GM21717 (cell line): ENCODE results near the gene RSL1D1.
A peak's percentile ranks its signal among the peaks of the same experiment; 100 is the strongest.

Source experiments
- ATAC-seq: cut with Tn5 transposase; IDR thresholded peaks from one replicate; pipeline ENCODE4 v1.9.1; 2021; ENCODE audit warnings: mild to moderate bottlenecking, moderate library complexity; ENCODE audit not compliant: unreplicated experiment

The RSL1D1 gene

DNA sequence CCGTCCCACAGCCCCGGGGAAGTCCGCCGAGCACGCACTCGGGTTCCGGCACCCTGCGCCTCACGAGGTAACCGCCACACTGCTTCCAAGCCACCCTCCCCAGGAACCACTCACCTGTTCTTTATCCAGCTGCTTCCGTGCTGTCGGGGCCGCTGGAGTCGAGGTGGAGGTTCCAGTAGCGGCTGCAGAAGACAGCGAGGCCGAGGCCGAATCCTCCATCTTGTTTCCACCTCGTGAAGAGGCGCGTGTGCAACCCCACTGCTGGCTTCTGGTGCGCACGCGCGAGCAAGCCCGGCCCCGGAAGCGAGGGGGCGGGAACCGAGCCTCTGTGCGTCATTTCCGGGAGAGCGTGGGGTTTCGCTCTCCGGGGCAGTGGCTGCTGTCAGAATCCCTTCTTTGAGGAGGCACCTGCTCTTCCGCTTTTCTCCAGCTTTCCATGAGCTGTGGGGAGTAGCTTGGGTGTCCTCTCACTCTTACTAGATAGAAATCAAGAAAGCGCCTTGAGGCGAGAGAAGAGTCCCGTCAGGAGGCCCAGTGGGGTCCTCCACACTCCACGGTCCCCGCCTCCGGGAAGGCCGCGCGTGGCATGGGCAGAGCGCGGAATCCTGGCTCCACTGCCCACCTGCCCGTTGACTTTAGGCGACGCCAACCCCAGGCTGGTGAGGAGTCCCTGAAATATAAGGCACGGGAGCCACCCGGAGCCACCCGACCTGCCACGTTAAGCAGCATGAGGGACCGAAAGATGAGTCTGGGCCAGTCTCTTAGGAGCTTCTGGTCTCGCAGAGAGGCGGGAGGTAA, at the start of gene RSL1D1:
Gene RSL1D1 (minus strand): TSS at position 249 of the 798 bp plus-strand sequence. CDS start 30 bp downstream, at position 219.
- peak; percentile 64 for ATAC-seq

DNA sequence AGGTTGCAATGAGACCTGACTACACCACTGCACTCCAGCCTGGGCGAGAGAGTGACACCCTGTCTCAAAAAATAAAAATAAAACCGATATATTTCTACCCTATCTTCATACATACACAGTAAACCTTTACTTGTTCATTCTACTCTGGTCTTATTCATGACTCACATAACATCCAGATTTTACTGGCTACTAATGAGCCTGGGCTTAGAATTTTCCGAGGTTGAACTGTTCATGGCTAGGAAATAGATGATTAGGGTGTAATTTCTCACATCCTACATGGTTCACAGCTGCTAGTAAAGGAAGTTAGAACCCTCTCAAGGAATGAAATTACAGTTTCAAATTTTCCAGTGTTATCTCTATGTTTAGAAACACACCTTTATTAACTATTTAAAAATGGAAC, 49.7 kb upstream of the RSL1D1 start:
- ATAC-seq, result no peak

- ATAC-seq, result no peak
These were observed 45.3 kb upstream of the RSL1D1 start for GRCh38 chr16:11896486-11897176.

DNA sequence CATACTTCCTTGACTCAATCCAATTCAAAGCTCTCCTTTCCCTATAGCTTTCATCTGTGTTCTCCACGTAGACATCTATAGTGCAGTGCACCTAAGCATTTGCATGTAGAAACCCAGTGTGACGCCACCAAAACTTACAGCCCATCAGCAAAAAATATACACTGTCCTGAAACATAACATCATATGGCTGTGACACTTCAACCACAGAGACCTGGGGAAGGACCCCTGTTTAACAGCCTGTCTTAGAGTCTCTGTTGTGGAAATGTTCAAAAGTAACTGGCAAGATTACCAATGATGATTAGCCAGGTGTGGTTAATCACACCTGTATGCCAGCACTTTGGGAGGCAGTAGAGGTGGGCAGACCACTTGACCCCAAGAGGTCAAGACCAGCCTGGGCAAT, 42.2 kb upstream of the RSL1D1 start:
- ATAC-seq, result no peak

- ATAC-seq, result no peak
These were observed 41.4 kb upstream of the RSL1D1 start for GRCh38 chr16:11892761-11893160.

DNA sequence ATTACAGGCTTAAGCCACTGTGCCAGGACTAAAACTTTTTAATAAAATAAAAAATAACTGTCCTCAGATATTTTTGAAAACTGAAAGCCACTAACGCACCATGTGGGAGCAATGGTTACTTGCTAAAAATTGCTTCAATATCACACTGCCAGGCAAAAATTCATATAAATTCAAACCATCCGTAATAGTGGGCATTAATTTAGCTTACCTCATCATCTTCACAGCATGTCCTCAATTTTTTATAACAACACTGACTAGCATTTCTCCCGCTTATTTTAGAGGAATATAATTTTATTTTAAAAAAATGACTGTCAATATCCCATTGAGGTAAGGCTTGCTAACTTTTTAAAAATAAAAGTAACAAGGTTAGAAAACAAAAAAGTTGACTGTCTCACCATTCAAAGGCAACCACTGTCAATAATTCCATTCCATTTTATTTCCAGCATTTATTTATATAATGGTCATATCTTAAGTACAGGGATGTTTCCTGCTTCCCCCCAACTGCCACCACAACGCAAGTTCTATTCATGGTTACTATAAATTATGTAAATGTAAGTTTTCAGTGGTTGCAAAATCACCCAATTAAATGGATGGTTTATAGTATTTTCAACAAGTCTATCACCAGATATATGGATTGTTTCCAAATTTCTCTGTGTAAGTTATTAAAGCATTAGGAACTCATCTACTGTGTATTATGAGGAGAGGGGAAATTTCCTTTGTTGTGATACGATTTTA, 39.1 kb upstream of the RSL1D1 start:
- no peak for ATAC-seq

- no peak for ATAC-seq
These were observed 35.5 kb upstream of the RSL1D1 start for GRCh38 chr16:11886881-11887280.

- ATAC-seq, result no peak
These were observed 32.7 kb upstream of the RSL1D1 start for GRCh38 chr16:11884035-11884434.

DNA sequence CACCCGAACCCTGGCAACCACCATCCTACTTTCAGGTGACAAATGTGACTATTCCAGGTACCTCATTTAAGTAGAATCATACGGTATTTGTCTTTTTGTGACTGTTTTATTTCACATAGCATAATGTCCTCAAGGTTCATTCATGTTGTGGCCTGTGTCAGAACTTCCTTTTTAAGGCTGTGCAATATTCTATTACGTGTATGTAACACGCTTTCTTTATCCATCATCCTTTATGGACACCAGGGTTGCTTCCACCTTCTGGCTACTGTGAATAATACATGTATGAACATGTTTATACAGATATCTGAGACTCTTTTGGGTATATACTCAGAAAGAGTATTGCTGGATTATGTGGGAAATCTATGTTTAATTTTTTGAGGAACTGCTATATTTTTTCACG, 28.7 kb upstream of the RSL1D1 start:
- ATAC-seq, result no peak

- ATAC-seq, result no peak
These were observed 26.0 kb upstream of the RSL1D1 start for GRCh38 chr16:11877374-11877773.

GRCh38 chr16:11876306-11876705, 25.0 kb upstream of the RSL1D1 start:
- no peak for ATAC-seq

DNA sequence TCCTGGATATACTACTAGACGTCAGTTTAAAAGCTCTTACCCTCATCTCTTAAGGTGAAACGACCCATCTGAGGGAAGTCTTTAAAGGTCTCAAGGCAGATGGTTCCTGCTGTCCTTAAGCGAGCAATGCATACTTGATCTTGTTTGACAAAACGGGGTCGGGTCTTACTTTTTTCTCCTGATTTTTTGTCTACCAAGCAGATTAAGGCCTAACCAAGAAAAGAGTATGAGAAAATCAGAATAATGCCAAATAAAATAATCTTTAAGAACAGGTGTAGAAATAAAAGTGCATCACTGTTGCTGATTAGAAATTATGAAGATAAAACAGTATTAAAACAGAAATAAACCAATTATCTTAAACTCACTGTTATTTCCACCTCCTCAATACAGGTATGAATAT, 24.4 kb upstream of the RSL1D1 start:
- no peak for ATAC-seq

DNA sequence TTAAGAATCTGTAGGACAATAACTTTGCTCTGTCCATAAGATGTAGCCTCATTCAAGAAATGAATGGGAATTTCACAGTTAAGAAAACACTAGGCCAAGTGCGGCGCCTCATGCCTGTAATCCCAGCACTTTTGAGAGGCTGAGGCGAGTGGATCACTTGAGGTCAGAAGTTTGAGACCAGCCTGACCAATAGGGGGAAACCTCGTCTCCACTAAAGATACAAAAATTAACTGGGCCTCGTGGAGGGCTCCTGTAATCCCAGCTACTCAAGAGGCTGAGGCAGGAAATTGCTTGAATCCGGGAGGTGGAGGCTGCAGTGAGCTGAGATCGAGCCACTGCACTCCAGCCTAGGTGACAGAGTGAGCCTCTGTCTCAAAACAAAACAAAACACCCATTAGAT, 19.9 kb upstream of the RSL1D1 start:
- no peak for ATAC-seq

DNA sequence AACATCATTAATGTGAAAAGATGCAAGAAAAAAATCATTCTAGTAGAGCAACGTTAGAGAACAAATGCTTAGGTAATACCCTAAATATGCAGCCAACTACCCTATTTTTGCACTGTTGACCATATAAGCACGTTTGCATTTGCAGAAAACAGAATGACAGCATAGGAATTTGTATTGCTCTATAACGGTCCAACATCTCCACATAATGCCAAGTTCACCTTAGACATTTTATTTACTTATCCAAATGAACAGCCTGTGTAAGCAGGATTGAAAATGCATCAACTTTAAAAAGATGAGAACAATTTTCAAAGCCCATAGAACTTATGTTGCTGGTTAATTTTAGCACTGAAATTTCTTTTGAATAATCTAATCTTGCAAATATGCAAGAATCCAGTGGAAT, 19.1 kb upstream of the RSL1D1 start:
- ATAC-seq, result no peak

DNA sequence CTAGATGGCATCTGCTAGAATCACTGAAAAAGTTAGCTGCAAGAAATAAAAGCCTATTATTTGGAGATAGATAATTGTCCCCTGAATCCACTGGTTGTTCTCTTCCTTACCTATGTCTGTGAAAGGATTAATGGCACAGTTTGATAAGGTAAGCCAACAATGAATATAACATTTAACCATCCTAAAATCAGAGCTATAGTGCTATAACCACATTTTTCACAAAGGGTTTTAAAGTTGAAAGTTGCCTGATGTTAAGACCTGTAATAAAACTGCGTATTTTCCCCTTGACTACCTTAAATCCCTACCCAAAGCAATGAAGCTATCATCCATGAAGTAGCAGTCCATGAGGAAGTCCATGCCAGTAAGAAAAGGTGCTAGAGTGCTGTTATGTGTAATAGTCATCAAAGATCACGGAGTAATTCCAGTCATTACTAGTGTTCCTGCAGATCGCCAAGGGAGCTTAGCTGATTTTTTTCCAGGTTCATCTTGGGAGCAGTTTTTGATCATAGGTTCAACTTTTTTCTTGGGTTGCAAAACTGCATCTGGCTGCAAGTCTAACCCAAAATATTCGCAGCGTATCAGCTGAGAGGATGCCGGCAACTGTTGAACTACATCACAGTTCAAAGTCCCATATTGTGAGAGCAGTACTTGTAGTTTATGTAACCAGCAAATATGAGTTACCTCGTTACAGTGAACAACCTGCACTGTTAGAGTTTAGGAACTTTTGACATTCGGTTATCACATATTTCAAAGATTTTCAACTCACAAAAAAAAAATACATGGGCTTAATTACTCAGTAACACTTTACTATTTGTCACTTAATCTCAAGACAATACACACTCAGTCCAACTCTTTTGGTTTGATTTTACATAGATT, 18.2 kb upstream of the RSL1D1 start:
- no peak for ATAC-seq

DNA sequence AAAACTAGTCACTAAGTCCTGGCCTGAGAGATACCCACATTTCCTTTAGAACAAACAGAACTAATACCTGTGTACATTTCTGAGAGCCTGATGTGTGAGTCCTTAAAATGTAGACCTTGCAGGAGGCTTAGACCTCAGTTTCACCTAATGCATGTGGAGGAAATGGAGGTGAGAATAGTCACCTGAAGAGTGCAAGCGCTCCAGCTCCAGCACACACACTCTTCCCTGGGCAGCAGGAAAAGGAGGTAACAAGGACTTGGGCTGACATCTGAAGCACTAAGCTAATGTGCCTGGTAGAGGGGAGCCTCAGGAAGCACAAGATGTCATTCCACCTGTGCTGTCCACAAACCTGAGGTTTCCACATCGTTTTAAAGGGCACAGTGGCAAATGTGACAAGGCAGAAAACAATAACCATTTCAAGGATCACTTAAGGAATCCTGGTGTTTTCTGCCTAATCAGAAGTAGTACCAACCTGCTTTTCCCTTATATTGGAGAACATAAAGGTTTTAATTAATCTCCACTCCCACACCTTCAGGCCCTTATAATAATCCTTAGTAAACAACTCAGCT, 17.2 kb upstream of the RSL1D1 start:
- ATAC-seq, result no peak

- ATAC-seq, result no peak
These were observed 11.1 kb upstream of the RSL1D1 start for GRCh38 chr16:11862489-11862888.

- no peak for ATAC-seq
These were observed 5.8 kb upstream of the RSL1D1 start for GRCh38 chr16:11857161-11857560.

DNA sequence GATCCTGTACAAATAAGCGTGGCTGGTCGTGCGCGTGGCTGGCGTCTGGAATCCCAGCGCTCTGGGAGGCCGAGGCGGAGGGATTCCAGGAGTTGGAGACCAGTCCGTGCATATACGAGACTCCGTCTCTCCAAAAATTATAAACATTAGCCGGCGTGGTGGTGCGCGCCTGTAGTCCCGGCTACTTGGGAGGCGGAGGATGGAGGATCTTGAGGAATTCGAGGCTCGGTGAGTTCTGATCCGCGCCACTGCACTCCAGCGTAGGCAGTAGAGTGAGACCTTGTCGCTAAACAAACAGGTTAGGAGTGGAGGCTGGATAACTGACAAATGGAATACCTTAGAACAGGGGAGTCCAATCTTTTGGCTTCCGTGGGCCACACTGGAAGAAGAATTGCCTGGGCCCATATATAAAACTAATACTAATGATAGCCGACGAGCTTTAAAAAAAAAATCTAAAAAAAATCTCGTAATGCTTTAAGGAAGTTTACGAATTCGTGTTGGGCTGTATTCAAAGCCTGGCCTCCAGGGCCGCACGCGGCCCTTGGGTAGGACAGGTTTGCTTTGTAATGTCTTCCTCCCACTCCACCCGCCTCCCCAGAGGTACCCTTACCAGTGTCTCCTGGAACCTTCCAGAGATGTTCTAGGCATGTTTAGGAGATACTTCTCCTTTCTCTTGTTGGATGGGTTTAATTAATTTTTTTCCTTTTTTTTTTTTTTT, 909 bp upstream of the RSL1D1 start:
- ATAC-seq, result no peak

DNA sequence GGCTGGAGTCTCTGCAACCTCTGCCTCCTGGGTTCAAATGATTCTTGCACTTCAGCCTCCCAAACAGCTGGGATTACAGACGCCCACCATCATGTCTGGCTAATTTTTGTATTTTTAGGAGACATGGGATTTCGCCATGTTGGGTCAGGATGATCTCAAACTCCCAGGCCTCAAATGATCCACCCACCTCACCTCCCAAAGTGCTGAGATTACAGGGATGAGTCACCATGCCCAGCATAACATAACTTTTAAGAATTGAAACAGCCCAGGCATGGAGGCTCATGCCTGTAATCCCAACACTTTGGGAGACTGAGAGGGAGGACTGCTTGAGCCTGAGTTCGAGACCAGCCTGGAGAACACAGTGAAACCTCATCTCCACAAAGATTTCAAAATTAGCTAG, 2.5 kb downstream of the RSL1D1 start:
- no peak for ATAC-seq
